GM08714 (cell line): Measurements from ENCODE around the gene TEDC2.

Experiments
- H3K4me3 ChIP-seq: fragments of 200-500 bp; sonication (Bioruptor generic); 2 replicates; pipeline ENCODE4 v1.5.1; 2014; ENCODE audit warnings: mild to moderate bottlenecking, low read length, inconsistent platforms
- ZNF274 ChIP-seq: IDR thresholded peaks from 2 replicates; pipeline ENCODE4 v1.6.1; 2012; ENCODE audit warnings: mild to moderate bottlenecking, low read depth, low read length

The TEDC2 gene, protein sequence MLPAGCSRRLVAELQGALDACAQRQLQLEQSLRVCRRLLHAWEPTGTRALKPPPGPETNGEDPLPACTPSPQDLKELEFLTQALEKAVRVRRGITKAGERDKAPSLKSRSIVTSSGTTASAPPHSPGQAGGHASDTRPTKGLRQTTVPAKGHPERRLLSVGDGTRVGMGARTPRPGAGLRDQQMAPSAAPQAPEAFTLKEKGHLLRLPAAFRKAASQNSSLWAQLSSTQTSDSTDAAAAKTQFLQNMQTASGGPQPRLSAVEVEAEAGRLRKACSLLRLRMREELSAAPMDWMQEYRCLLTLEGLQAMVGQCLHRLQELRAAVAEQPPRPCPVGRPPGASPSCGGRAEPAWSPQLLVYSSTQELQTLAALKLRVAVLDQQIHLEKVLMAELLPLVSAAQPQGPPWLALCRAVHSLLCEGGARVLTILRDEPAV

DNA sequence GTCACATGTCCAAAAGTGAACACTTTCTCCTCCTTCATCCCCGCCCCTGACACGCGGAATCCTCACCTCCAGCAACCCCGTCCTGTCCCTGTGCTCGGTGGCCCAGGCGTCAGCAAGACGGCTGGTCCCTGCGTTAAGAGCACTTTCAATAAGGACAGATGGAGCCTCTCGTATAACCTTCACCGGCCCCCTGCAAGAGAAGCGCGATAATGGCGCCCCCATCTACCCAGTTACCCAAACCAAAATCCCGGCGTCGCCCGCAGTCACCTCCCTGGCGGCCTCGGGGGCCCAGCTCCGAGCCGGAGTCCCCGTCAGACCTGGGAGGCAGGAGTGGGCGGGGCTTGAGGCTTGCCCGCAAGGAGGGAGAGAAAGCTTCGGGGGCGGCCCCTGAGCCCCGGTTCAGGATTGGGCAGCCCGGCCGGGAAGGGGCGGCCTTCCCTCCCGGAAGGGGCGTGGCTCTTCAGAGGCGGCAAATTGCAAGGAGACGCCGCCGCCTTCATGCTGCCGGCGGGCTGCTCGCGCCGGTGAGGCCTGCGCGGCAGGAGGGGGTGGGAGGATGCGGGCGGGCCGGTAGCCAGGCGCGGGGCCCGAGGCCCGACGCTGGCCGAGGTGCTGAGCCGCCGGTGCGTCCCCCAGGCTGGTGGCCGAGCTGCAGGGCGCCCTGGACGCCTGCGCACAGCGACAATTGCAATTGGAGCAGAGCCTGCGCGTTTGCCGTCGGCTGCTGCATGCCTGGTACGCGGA is at the start of gene TEDC2:
TSS of gene TEDC2 (plus strand) at position 463 of the 744 bp plus-strand sequence. CDS start at position 499, 36 bp downstream.
- TF ChIP-seq ZNF274 = no peak
- peak within 1 kb of the TSS; percentile 86 for H3K4me3 ChIP-seq

DNA sequence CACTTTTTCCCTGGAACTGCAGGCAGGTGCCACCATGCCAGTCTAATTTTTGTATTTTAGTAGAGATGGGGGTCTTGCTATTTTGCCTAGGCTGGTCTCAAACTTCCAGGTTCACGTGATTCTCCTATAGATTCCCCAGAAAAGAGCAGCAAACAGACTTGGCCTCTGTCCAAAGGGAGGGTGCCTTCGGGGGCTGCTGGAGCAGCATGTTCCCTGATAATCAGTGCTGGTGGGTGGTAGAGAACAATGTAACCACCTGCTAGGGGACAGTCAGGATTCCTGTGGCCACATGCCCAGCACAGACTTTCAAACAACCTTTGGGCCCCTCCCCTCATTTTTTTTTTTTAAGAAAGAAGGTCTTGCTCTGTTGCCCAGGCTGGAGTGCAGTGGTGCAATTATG is 44.8 kb upstream of the TEDC2 start:
- no peak for TF ChIP-seq ZNF274
- H3K4me3 ChIP-seq = no peak overlapping the region

DNA sequence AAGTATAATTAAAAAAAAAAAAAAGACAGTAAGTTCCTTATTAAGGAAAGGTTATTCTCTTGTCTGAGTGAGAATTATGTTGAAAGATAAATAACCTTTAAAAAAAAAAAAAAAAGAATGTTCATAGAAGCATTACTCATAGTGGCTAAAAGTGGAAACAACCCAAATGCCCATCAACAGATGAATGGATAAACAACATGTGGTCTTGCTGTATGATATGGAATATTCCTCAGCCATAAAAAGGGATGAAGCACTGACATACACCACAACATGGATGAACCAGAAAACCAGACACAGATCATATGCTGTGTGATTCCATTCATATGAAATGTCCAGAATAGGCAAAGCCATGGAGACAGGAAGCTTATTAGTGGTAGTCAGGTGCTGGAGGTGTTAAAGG is 39.9 kb upstream of the TEDC2 start:
- TF ChIP-seq ZNF274 = no peak
- no peak overlapping the region for H3K4me3 ChIP-seq

DNA sequence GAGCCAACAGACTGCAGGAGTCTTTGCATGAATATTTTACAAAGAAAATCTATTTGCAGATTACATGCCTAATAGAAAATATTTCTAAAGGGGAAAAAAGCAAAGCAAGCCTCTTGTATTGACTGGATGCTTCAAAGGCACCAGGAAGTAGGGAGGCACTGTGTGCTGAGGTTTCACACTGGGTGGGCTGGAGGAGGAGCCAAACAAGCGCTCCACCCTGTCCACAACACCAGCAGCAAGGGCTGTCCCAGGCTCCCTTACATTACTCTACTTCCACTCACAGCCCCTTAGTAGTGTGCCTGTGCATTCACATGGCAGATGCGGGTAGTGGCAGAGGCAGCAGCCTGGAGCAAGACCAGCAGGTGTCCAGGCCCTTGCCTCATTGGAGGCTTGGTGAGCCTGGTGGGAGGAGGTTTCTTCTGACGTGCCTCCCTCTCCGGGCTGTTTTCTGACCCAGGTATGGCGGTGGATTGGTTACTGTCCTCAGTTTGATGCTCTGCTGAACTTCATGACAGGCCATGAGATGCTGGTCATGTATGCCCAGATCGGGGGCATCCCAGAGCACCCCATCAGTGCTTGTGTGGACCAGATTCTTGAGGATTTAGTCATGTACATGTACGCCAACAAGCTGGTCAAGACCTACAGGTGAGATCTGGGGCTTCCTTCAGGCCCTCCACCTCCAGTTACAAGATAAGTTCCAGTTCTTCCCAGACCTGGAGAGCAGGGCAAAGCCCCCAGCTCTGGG is 37.6 kb upstream of the TEDC2 start:
- TF ChIP-seq ZNF274 = no peak
- H3K4me3 ChIP-seq = no peak overlapping the region

DNA sequence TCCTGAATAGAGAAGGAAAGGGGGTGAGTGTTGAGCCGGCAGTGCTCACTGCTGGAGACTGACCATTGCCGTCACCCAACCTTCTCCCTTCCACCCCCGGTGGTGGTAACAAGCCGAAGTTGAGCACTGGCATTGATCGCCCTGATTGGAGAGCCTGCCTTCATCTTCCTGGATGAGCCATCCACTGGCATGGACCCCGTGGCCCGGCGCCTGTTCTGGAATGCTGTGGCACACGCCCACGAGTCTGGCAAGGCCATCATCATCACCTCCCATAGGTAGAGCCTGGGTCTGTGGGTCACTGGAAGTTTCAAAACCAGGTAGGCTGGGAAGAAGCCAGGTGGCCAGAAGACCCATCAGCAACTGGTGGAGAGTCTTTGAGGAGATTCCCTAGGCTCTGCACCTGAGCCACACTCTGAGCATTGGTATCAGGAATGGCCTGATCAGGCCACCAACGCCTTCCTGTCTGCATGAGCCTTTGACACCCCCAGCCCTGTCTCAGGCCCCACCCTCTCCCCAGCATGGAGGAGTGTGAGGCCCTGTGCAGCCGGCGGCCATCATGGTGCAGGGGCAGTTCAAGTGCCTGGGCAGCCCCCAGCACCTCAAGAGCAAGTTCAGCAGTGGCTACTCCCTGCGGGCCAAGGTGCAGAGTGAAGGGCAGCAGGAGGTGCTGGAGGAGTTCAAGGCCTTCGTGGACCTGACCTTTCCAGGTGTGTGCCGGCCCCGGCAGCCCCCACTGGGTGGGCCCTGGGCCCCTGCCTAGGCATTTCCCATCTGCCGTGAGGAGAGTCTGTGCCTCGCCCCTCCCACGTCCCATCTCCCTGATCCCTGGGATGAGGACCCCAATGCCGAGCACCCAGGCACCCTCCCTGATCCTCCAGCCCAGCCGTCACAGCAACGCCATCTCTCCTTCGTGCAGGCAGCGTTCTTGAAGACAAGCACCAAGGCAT is 35.6 kb upstream of the TEDC2 start:
- no peak for TF ChIP-seq ZNF274
- H3K4me3 ChIP-seq = no peak overlapping the region

DNA sequence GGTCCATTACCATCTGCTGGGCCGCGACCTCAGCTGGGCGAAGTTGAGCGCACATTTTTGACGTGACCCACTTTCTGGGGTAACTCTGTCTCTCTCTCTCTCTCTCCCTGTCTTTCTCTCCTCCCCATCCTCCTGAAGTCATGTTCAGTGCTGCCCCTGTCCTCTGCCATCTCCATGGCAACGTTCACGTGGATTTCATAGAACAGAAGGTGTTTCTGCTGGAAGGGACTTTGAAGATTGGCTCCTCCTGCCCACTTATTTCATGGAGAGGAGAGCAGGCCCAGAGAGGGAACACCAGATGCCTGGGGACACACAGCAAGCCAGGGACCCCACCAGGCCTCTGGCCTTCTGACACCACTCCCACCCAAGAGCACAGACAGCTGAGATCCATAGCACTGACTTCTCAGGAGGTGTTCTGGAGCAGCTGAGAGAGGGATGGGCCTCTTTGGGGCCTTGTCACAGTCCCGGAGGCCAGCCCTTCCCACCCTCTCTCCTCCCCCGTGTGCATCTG is 34.8 kb upstream of the TEDC2 start:
- no peak for TF ChIP-seq ZNF274
- no peak overlapping the region for H3K4me3 ChIP-seq

DNA sequence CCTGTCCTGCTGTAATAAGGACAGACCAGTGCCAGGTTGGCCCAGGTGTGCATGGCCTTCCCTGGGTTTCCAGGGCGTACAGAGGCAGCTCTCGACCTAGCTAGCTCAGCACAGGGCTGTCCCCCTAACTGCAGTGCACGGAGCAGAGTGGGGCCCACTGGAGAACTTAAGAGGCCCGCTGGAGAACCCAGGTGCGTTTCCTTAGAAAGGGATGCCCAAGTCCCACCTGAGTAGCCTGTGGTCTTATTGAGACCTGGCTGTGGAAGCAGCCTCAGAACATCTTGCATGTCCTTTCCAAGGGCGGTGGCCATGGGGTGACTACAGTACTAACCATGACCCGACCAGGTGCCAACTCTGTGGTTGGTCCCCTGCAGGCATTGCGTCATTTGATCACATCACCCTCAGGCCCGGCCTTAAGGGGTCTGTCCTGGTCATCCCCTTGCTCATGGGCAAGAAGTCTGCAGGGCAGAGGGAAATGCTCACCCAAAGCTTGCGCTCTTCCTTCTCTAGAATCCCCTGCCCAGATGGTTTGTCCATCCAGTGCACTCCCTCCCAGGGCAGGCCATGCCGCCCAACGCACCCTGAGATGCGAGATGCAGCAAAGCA is 34.0 kb upstream of the TEDC2 start:
- no peak overlapping the region for H3K4me3 ChIP-seq
- no peak for TF ChIP-seq ZNF274

DNA sequence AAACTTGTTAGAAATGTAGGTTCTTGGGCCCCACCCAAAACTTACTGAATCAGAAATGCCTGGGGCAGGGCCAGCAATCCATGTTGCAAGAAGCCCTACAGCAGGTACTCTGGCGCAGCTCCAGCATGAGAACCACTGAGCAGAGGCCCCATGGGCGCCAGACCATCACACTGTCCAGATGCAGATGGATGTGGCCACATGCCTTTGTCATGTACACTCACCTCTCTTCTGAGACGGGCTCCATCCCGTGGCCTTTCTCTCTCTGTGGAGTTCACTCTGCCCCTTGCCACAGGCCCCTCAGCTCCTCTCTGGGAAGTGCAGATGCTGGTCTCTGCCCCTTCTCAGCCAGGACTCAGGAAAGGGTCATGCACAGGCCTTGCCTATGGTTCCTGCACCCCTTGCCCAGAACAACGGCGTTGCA is 33.0 kb upstream of the TEDC2 start:
- TF ChIP-seq ZNF274 = no peak

DNA sequence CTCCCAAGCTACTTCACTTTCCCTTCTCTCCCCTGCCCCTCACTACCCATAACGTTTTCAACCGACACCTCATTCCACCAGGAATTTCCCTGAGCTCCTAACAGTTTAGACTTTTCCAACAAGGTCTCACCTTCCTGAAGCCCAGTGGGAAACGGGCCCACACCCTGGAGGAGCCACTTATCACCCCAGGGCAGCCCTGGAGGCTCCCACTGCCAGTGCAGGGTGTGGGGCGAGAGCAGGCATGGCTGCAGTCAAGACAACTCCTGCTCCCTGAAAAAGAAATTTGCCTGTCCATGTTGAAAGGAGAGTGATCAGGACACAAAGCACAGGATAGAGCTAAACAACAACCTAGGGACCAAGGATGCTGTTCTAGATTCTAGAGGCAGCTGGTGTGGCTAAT is 32.4 kb upstream of the TEDC2 start:
- no peak for TF ChIP-seq ZNF274
- H3K4me3 ChIP-seq = no peak overlapping the region

More for the DNA sequence above, 33.0 kb upstream of the TEDC2 start:
- H3K4me3 ChIP-seq = no peak overlapping the region

DNA sequence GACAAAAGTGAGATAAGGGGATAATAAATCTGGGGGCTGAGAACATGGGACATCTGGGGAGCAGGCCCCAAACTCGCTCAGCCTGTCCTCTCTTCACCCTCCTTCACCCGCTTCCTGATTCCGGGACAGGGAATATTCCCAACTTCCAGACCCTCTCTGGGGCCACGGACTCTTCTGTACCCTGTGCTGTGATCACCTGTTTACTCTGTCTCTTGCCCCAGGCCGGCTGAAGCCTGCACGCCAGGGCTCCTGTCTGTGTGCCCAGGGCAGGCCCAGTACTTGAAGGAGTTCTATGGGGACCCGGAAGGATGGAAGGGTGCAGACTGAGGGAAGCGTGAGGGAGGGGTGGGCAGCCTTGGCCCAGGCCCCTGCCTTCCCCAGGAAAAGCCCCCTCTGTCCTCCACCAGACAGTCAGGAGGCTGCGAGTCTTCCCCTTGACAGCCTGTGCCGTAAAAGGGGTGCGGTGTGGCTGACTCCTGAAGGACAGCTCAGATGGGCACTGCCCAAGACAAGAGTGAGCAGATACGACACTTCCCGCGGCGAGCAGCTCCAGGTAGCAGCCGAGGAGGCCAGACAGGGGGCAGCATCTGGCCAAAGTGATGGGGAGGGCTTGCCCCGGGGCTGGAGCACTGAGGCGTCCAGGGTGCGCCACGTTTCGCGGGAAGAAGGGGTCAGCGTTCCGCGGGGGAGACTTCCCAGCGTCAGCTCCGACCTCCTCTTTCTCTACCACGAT is 31.7 kb upstream of the TEDC2 start:
- no peak for TF ChIP-seq ZNF274
- H3K4me3 ChIP-seq = peak overlapping the region; percentile 84; the same call in 1 of the 2 replicates

DNA sequence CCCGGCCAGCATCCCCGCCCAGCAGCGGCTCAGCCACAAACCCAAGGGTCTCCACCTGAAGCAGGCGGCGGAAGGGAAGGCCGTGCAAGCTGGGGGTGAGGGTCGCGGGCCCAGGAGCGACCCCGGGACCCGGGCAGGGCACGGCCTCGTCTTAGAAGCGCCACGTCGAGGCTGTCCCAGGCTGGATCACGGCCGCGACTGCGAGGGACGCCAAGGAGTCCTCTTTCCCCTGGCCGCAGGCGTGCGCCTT is 31.2 kb upstream of the TEDC2 start:
- no peak for TF ChIP-seq ZNF274
- peak overlapping the region; percentile 84 for H3K4me3 ChIP-seq

DNA sequence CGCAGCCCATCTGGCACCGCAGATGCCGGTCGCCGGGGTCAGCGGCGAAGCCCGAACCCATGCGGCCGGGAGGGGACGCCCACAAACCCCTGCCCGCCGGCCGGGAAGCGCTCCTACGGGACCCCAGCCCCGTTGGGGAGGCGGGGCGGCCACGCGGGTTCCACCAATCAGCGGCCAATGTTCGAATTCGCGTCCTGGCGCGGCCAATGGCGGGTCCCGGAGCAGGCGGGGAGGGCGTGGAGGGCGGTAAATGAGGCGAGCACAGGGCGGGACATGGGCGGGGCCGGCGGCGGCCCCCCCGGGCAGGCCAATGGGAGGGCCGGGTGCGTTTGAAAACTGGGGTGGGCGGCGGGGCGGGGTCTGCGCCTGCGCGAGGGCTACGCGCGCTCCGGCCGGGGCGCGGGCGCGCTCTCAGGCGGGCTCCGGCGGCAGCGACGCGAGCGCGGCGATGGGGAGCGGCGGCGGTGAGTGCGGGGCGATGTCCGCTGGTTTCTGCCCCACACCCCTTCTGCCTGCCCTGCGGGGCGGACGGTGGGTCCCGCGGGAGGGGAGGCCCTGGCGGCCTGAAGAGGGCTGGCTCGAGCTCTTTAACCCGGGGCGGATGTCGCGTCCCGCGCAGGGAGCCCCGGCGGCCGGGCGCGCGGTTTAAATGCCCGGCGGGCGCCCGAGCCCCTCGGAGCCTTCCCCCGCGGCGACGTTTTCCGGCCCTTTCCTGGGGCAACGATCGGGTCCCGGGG is 30.7 kb upstream of the TEDC2 start, which contains the start of gene CCNF:
TSS of gene CCNF (plus strand) at position 414 of the 737 bp plus-strand sequence. CDS start at position 449, 35 bp downstream.
- peak within 1 kb of the TSS; percentile 88 for H3K4me3 ChIP-seq
- TF ChIP-seq ZNF274 = no peak
